ENCODE data around the gene EIF5A2. TPM values are rescaled to one million over a fixed set of nuclear protein-coding genes. Genes with fewer than 3 reads are reported as not detected.

The EIF5A2 gene
- total and polyA plus RNA-seq, 2 donors (not counting 1 experiment from before 2014, with no cell fraction given) = 1.7 to 4.1 TPM

GRCh38 chr3:170864525-170865208, 43.8 kb downstream of the EIF5A2 start:
- H3K79me2 ChIP-seq (ENCODE audit: control insufficient read depth, insufficient read depth, low read length) = peaks cover 14% of the 10 kb centered on the region
- H3K27me3 Mint-ChIP-seq = no peaks in the 10 kb centered on the region
- intact Hi-C loops (cut with micrococcal nuclease) = no loop called here
- H3K9ac ChIP-seq (ENCODE audit: low read length) = no peak overlapping the region
- H3K27me3 ChIP-seq (replicated peaks in 1 of 4; ENCODE audit: control extremely low read depth in 1 of 4, control insufficient read depth in 3 of 4, insufficient read depth in 4 of 4, low read length in 3 of 4) = no peaks in the 10 kb centered on the region
- no peak for ATAC-seq (ENCODE audit: low read depth)
- no peak overlapping the region for H3K4me3 ChIP-seq (ENCODE audit: control extremely low read depth in 1 of 5, extremely low read depth in 1 of 5, insufficient read depth in 1 of 5, low read depth in 2 of 5, low read length in 4 of 5)
- no peaks in the 10 kb centered on the region for H3K9me3 Mint-ChIP-seq (ENCODE audit: insufficient read depth)
- CTCF ChIA-PET = no interaction called here
- no peaks in the 10 kb centered on the region for H3K9me3 ChIP-seq (ENCODE audit: control extremely low read depth in 1 of 3, control insufficient read depth in 2 of 3, insufficient read depth in 1 of 3, low read length in 2 of 3)
- H2AFZ ChIP-seq (ENCODE audit: insufficient read depth, low read depth, low read length, poor library complexity, severe bottlenecking) = no peak overlapping the region
- H3K4me3 Mint-ChIP-seq = no peak overlapping the region
- WGBS (ENCODE audit: insufficient coverage) = 91% methylated on average over 2 of the region's 6 CpGs
- H3K4me1 Mint-ChIP-seq = peaks cover 22% of the 10 kb centered on the region
- no peak overlapping the region for H3K4me2 ChIP-seq (replicated peaks; ENCODE audit: low read depth, low read length, poor library complexity, severe bottlenecking)
- TF ChIP-seq, protein P1, sequence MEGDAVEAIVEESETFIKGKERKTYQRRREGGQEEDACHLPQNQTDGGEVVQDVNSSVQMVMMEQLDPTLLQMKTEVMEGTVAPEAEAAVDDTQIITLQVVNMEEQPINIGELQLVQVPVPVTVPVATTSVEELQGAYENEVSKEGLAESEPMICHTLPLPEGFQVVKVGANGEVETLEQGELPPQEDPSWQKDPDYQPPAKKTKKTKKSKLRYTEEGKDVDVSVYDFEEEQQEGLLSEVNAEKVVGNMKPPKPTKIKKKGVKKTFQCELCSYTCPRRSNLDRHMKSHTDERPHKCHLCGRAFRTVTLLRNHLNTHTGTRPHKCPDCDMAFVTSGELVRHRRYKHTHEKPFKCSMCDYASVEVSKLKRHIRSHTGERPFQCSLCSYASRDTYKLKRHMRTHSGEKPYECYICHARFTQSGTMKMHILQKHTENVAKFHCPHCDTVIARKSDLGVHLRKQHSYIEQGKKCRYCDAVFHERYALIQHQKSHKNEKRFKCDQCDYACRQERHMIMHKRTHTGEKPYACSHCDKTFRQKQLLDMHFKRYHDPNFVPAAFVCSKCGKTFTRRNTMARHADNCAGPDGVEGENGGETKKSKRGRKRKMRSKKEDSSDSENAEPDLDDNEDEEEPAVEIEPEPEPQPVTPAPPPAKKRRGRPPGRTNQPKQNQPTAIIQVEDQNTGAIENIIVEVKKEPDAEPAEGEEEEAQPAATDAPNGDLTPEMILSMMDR (IDR thresholded peaks at IDR 0.05) = no peak
- TF ChIP-seq EZH2 (IDR thresholded peaks at IDR 0.05; ENCODE audit: borderline replicate concordance, insufficient read depth, low read depth, low read length, poor library complexity, severe bottlenecking) = no peak
- POLR2A ChIA-PET = no interaction called here
- peaks cover 27 to 29% of the 10 kb centered on the region in 2 donors for H3K4me1 ChIP-seq (ENCODE audit: control insufficient read depth in 2 of 2, insufficient read depth in 2 of 2, low read length in 2 of 2)
- no peak overlapping the region for H3K27ac Mint-ChIP-seq
- no peak overlapping the region for H3K27ac ChIP-seq (ENCODE audit: low read length in 2 of 2)
- no peak for DNase-seq
- H4K20me1 ChIP-seq (ENCODE audit: control insufficient read depth, insufficient read depth, low read length, poor library complexity, severe bottlenecking) = peaks cover 14% of the 10 kb centered on the region
- peaks cover 13 to 36% of the 10 kb centered on the region in 2 experiments for H3K36me3 ChIP-seq (replicated peaks in 1 of 2; ENCODE audit: control extremely low read depth in 1 of 2, control insufficient read depth in 1 of 2, extremely low read depth in 1 of 2, insufficient read depth in 2 of 2, low read length in 1 of 2)

- TF ChIP-seq EZH2 (IDR thresholded peaks at IDR 0.05; ENCODE audit: borderline replicate concordance, insufficient read depth, low read depth, low read length, poor library complexity, severe bottlenecking) = no peak
- TF ChIP-seq, protein P1 (IDR thresholded peaks at IDR 0.05) = no peak
- H3K4me3 ChIP-seq (ENCODE audit: control extremely low read depth in 1 of 5, extremely low read depth in 1 of 5, insufficient read depth in 1 of 5, low read depth in 2 of 5, low read length in 4 of 5) = no peak overlapping the region
- intact Hi-C loops (cut with micrococcal nuclease) = no loop called here
- no peak for DNase-seq
- H3K9ac ChIP-seq (ENCODE audit: low read length) = no peak overlapping the region
- Mint-ChIP-seq H3K4me3 (no peak overlapping the region), H3K4me1 (peaks cover 15% of the 10 kb centered on the region), H3K27me3 (no peaks in the 10 kb centered on the region), H3K9me3 (ENCODE audit: insufficient read depth) (no peaks in the 10 kb centered on the region), H3K27ac (no peak overlapping the region)
- H3K27me3 ChIP-seq (replicated peaks in 1 of 4; ENCODE audit: control extremely low read depth in 1 of 4, control insufficient read depth in 3 of 4, insufficient read depth in 4 of 4, low read length in 3 of 4) = no peaks in the 10 kb centered on the region
- H3K27ac ChIP-seq (ENCODE audit: low read length in 2 of 2) = no peak overlapping the region
- no peak for ATAC-seq (ENCODE audit: low read depth)
- no peak overlapping the region for H2AFZ ChIP-seq (ENCODE audit: insufficient read depth, low read depth, low read length, poor library complexity, severe bottlenecking)
- H3K36me3 ChIP-seq (replicated peaks in 1 of 2; ENCODE audit: control extremely low read depth in 1 of 2, control insufficient read depth in 1 of 2, extremely low read depth in 1 of 2, insufficient read depth in 2 of 2, low read length in 1 of 2) = peaks cover 13 to 36% of the 10 kb centered on the region in 2 experiments
- H4K20me1 ChIP-seq (ENCODE audit: control insufficient read depth, insufficient read depth, low read length, poor library complexity, severe bottlenecking) = peaks cover 14% of the 10 kb centered on the region
- 91% methylated on average over 3 of the region's 4 CpGs for WGBS (ENCODE audit: insufficient coverage)
- POLR2A ChIA-PET = no interaction called here
- no peak overlapping the region for H3K4me2 ChIP-seq (replicated peaks; ENCODE audit: low read depth, low read length, poor library complexity, severe bottlenecking)
- peaks cover 24% of the 10 kb centered on the region in 2 donors for H3K4me1 ChIP-seq (ENCODE audit: control insufficient read depth in 2 of 2, insufficient read depth in 2 of 2, low read length in 2 of 2)
- no peaks in the 10 kb centered on the region for H3K9me3 ChIP-seq (ENCODE audit: control extremely low read depth in 1 of 3, control insufficient read depth in 2 of 3, insufficient read depth in 1 of 3, low read length in 2 of 3)
- peaks cover 5% of the 10 kb centered on the region for H3K79me2 ChIP-seq (ENCODE audit: control insufficient read depth, insufficient read depth, low read length)
- CTCF ChIA-PET = interaction anchor here (0.6 kb wide), 1 partner anchor 1092 kb away, joined by 3 read pairs; no protein-coding TSS in a partner anchor
Observed at GRCh38 chr3:170863816-170864215, 44.6 kb downstream of the EIF5A2 start.
